IMR-90 (cell line): Measurements from ENCODE around the gene FOXD4L1. TPM values are rescaled to one million over a fixed set of nuclear protein-coding genes. Genes with fewer than 3 reads are reported as not detected.
"Not testable (repeated sequence)": the region's sequence is repeated elsewhere in the genome, so short reads cannot be mapped to it uniquely, and the experiment has no call there.

Experiments used
- ATAC-seq: fragments of 200-7000 bp; cut with Tn5 transposase; 2 replicates; pipeline ENCODE4 v1.9.1; 2020; ENCODE audit warnings: low read depth, mild to moderate bottlenecking, moderate library complexity
- BruUV-seq: library from RNA; stranded (reverse); fragments of 400-500 nt; replicated peaks from 2 replicates; lab custom pipeline; 2021; lab: Mats Ljungman, UMichigan
- CTCF ChIA-PET: fragments of 300-600 bp; formaldehyde crosslinking; extraction: SDS; loops from one replicate; lab custom pipeline; 2021; ENCODE audit warnings: antibody characterized with exemption; lab: Yijun Ruan, JAX
- POLR2A ChIA-PET: fragments of 300-600 bp; sonication (Branson Sonifier 250); formaldehyde crosslinking; loops from one replicate; lab custom pipeline; 2022; ENCODE audit warnings: antibody characterized with exemption; ENCODE audit not compliant: unreplicated experiment; lab: Charles Lee
- DNase-seq: peaks from one replicate; pipeline ENCODE4 v3.0.0; 2013
- H2AFZ ChIP-seq: replicated peaks from 2 replicates; pipeline ENCODE3; 2013; ENCODE audit warnings: low read length, mild to moderate bottlenecking; ENCODE audit not compliant: poor library complexity
- H2AK5ac ChIP-seq: 2 replicates; pipeline ENCODE4 v1.6.1; 2013; ENCODE audit warnings: low read depth, low read length, inconsistent platforms
- H2AK9ac ChIP-seq: replicated peaks from 2 replicates; pipeline ENCODE3; 2013; ENCODE audit warnings: mild to moderate bottlenecking, low read depth, low read length, moderate library complexity; ENCODE audit not compliant: poor library complexity
- H2BK120ac ChIP-seq: 2 replicates; pipeline ENCODE4 v1.6.1; 2013; ENCODE audit warnings: low read depth, low read length, inconsistent platforms
- H2BK15ac ChIP-seq: 3 replicates; pipeline ENCODE4 v1.6.1; 2013; ENCODE audit warnings: low read depth, low read length, inconsistent platforms
- H2BK20ac ChIP-seq: 2 replicates; pipeline ENCODE4 v1.6.1; 2013; ENCODE audit warnings: low read depth, mild to moderate bottlenecking, inconsistent platforms, low read length, moderate library complexity
- H2BK5ac ChIP-seq: 2 replicates; pipeline ENCODE4 v1.6.1; 2013; ENCODE audit warnings: mild to moderate bottlenecking, low read depth, low read length, inconsistent platforms; ENCODE audit not compliant: poor library complexity, severe bottlenecking
- H3K14ac ChIP-seq: replicated peaks from 2 replicates; pipeline ENCODE4 v1.6.1; 2013; ENCODE audit warnings: low read depth, low read length, inconsistent platforms
- H3K18ac ChIP-seq: 2 replicates; pipeline ENCODE4 v1.6.1; 2013; ENCODE audit warnings: low read depth, low read length, control low read depth
- H3K23ac ChIP-seq: 2 replicates; pipeline ENCODE4 v1.6.1; 2013; ENCODE audit warnings: low read depth, low read length, inconsistent platforms
- H3K27ac ChIP-seq: 2 replicates; pipeline ENCODE4 v1.5.1; 2013; ENCODE audit warnings: mild to moderate bottlenecking, control low read depth, low read length; ENCODE audit not compliant: insufficient read depth
- H3K27me3 ChIP-seq: 2 replicates; pipeline ENCODE4 v1.6.1; 2013; ENCODE audit warnings: low read length; ENCODE audit not compliant: control insufficient read depth, insufficient read depth
- H3K36me3 ChIP-seq: 2 replicates; pipeline ENCODE4 v1.6.1; 2013; ENCODE audit warnings: low read length, mixed read lengths; ENCODE audit not compliant: control insufficient read depth, insufficient read depth
- H3K4ac ChIP-seq: 2 replicates; pipeline ENCODE4 v1.6.1; 2013; ENCODE audit warnings: low read depth, low read length, inconsistent platforms
- H3K4me1 ChIP-seq: 2 replicates; pipeline ENCODE4 v1.6.1; 2013; ENCODE audit warnings: low read length, mixed read lengths; ENCODE audit not compliant: control insufficient read depth, insufficient read depth
- H3K4me2 ChIP-seq: 2 replicates; pipeline ENCODE4 v1.6.1; 2013; ENCODE audit warnings: low read depth, mild to moderate bottlenecking, control low read depth, low read length, moderate library complexity
- H3K4me3 ChIP-seq: 2 replicates; pipeline ENCODE4 v1.5.1; 2013; ENCODE audit warnings: low read depth, mild to moderate bottlenecking, control low read depth, low read length, moderate library complexity; ENCODE audit not compliant: insufficient read depth
- H3K56ac ChIP-seq: 2 replicates; pipeline ENCODE4 v1.6.1; 2013; ENCODE audit warnings: low read length, inconsistent platforms; ENCODE audit not compliant: insufficient read depth; ENCODE audit errors: extremely low read depth
- H3K79me1 ChIP-seq, 2 experiments: 2 replicates each; pipeline ENCODE4 v1.6.1; 2013; ENCODE audit warnings: low read length in 2 of 2, inconsistent platforms in 1 of 2, low read depth in 1 of 2
- H3K9ac ChIP-seq: 2 replicates; pipeline ENCODE4 v1.6.1; 2013; ENCODE audit warnings: low read depth, low read length, control low read depth
- H3K9me1 ChIP-seq: 2 replicates; pipeline ENCODE4 v1.6.1; 2013; ENCODE audit warnings: low read length, inconsistent platforms; ENCODE audit not compliant: insufficient read depth
- H3K9me3 ChIP-seq: 2 replicates; pipeline ENCODE4 v1.6.1; 2013; ENCODE audit warnings: low read length; ENCODE audit not compliant: control insufficient read depth, insufficient read depth
- H4K20me1 ChIP-seq: 2 replicates; pipeline ENCODE4 v1.6.1; 2013; ENCODE audit warnings: low read length, inconsistent platforms; ENCODE audit not compliant: insufficient read depth
- H4K5ac ChIP-seq: 2 replicates; pipeline ENCODE4 v1.6.1; 2013; ENCODE audit warnings: mild to moderate bottlenecking, low read depth, low read length, control low read depth
- H4K8ac ChIP-seq, 2 experiments: 2 replicates each; pipeline ENCODE4 v1.6.1; 2013; ENCODE audit warnings: low read depth in 2 of 2, low read length in 2 of 2, control low read depth in 1 of 2, inconsistent platforms in 1 of 2
- H4K91ac ChIP-seq: 2 replicates; pipeline ENCODE4 v1.6.1; 2013; ENCODE audit warnings: low read depth, low read length, inconsistent platforms; ENCODE audit not compliant: insufficient read depth
- WGBS, 2 experiments: methylation state at CpG; one replicate each; pipeline versions ENCODE4 v1.1.5 to v1.1.7; 2013; ENCODE audit warnings: missing lambda C conversion rate in 2 of 2; ENCODE audit not compliant: insufficient read length in 1 of 2; ENCODE audit errors: extremely low coverage in 2 of 2; 5-methylcytosine and 5-hydroxymethylcytosine counted together
- dilution Hi-C: fragments of 300-500 bp; cut with HindIII; formaldehyde crosslinking; loops from one replicate; pipeline ENCODE4 v1.14.3; 2018; ENCODE audit warnings: low sequenced_read_pairs; ENCODE audit not compliant: unreplicated experiment
- in situ Hi-C: fragments of 300-500 bp; cut with MboI; formaldehyde crosslinking; loops from 3 replicates; pipeline ENCODE4 v1.14.3; 2019; ENCODE audit warnings: low sequenced_read_pairs, inconsistent platforms, mixed read lengths
- intact Hi-C: fragments of 100-400 bp; cut with micrococcal nuclease; formaldehyde crosslinking; loops from 2 replicates; pipeline ENCODE4 v1.10.0; 2022
- polyA plus RNA-seq, 3 experiments: library from polyadenylated mRNA; depleted of rRNA; stranded (reverse); fragments of >200 nt; gene quantifications; 2 replicates each; pipeline ENCODE4 v1.2.3, GENCODE V29; 2012; ENCODE audit warnings: low replicate concordance in 1 of 3
- total RNA-seq: library from RNA; depleted of rRNA; stranded (reverse); fragments of >200 nt; gene quantifications from 2 replicates; pipeline ENCODE4 v1.2.3, GENCODE V29; 2012

FOXD4L1 gene
- total and polyA plus RNA-seq, 2 of the 4 experiments (the other 2 are of a cell fraction): not detected

DNA sequence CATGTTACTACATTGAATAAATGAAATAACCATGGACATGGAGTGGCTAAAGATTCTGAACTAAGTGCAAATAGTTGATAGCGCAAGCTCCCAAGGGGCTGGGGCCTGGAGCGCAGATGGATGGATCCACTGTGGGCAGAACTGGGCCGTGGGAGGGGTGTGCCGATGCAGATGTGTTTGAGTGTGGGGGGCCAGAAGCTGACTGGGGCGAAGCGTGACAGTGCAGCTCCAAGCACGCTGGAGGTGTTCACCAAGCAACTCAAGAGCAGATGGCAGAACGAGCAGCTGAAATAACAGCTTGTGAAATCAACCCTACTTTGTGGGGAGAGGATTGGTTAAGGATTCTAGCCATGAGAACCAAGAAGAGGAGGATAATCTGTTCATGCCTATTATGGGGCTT, 17.0 kb downstream of the FOXD4L1 start:
- H3K9me3 ChIP-seq, H3K4me3 ChIP-seq, H3K9me1 ChIP-seq, H3K4me1 ChIP-seq, H2BK5ac ChIP-seq, in situ Hi-C loops, H3K56ac ChIP-seq, BruUV-seq, H2BK120ac ChIP-seq, H4K20me1 ChIP-seq, H2AK9ac ChIP-seq, H2BK15ac ChIP-seq, H3K36me3 ChIP-seq, H4K5ac ChIP-seq, CTCF ChIA-PET, H4K8ac ChIP-seq, H2AFZ ChIP-seq, H3K27me3 ChIP-seq, H3K4me2 ChIP-seq, intact Hi-C loops, H3K14ac ChIP-seq, H3K4ac ChIP-seq, H3K18ac ChIP-seq, ATAC-seq, H4K91ac ChIP-seq, H3K9ac ChIP-seq, H2AK5ac ChIP-seq, H3K79me1 ChIP-seq, POLR2A ChIA-PET, H2BK20ac ChIP-seq, H3K23ac ChIP-seq, dilution Hi-C loops, DNase-seq, H3K27ac ChIP-seq: not testable (repeated sequence)
- WGBS, 2 experiments: no CpG with 5 or more reads among the region's 8 CpGs

DNA sequence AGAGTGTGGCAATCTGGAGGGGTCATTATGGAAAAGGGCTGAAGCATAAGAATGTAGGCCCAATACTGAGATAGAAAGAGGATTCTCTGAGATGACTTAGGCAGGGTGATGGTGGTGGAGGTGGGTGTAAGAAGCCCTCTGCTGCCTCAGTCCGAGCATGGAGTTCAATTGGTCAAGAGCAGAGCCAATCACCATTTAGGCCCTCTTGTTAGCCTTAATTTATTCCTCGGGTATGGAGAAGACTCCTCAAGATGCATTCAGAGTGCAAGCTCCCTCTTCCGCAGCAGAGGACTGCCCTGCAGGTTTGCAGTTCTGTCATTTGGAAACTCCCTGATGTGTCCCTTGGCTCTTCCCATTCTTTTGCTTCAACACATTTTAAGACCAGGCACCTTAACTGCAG, 17.5 kb downstream of the FOXD4L1 start:
- H2BK15ac ChIP-seq, intact Hi-C loops, H4K5ac ChIP-seq, H2BK20ac ChIP-seq, POLR2A ChIA-PET, H3K9ac ChIP-seq, H4K91ac ChIP-seq, dilution Hi-C loops, H4K8ac ChIP-seq, CTCF ChIA-PET, H3K4ac ChIP-seq, in situ Hi-C loops, BruUV-seq, ATAC-seq, H3K79me1 ChIP-seq, H3K18ac ChIP-seq, H3K9me1 ChIP-seq, H2AK9ac ChIP-seq, H3K56ac ChIP-seq, H4K20me1 ChIP-seq, H3K27me3 ChIP-seq, H3K4me2 ChIP-seq, H2BK5ac ChIP-seq, H3K4me3 ChIP-seq, H3K14ac ChIP-seq, H3K27ac ChIP-seq, DNase-seq, H2BK120ac ChIP-seq, H3K23ac ChIP-seq, H3K4me1 ChIP-seq, H3K9me3 ChIP-seq, H2AFZ ChIP-seq, H3K36me3 ChIP-seq, H2AK5ac ChIP-seq: not testable (repeated sequence)
- no CpG with 5 or more reads among the region's 3 CpGs for WGBS, 2 experiments
